Nucleus accumbens (tissue), 56 donors: Measurements from ENCODE around the gene SLC24A4.

Experiments used
- DNase-seq, 56 donors: peaks; one replicate each; lab custom pipeline; 2025; lab: John Stamatoyannopoulos, UW

SLC24A4 gene

GRCh38 chr14:92470215-92470614, 147.2 kb downstream of the SLC24A4 start:
- no peak for DNase-seq

- DNase-seq, result no peak
These were observed 147.8 kb downstream of the SLC24A4 start for GRCh38 chr14:92470811-92471210.

- DNase-seq, result no peak
These were observed 149.0 kb downstream of the SLC24A4 start for GRCh38 chr14:92471919-92472318.

GRCh38 chr14:92472860-92473259, 149.9 kb downstream of the SLC24A4 start:
- DNase-seq, result no peak

- DNase-seq, result no peak
These were observed 150.4 kb downstream of the SLC24A4 start for GRCh38 chr14:92473261-92473968.

GRCh38 chr14:92473969-92474535, 151.1 kb downstream of the SLC24A4 start:
- no peak for DNase-seq

GRCh38 chr14:92475037-92475436, 152.1 kb downstream of the SLC24A4 start:
- no peak for DNase-seq

- DNase-seq, result no peak
These were observed 152.7 kb downstream of the SLC24A4 start for GRCh38 chr14:92475451-92476187.

- DNase-seq, result no peak
These were observed 157.9 kb downstream of the SLC24A4 start for GRCh38 chr14:92480856-92481255.

- DNase-seq, result no peak
These were observed 158.4 kb downstream of the SLC24A4 start for GRCh38 chr14:92481386-92481785.

- DNase-seq, result no peak
These were observed 159.0 kb downstream of the SLC24A4 start for GRCh38 chr14:92481811-92482555.

GRCh38 chr14:92482621-92483319, 159.8 kb downstream of the SLC24A4 start:
- no peak for DNase-seq

GRCh38 chr14:92484132-92484823, 161.3 kb downstream of the SLC24A4 start:
- DNase-seq, result no peak

- DNase-seq, result no peak
These were observed 163.9 kb downstream of the SLC24A4 start for GRCh38 chr14:92486881-92487280.

- no peak for DNase-seq
These were observed 164.7 kb downstream of the SLC24A4 start for GRCh38 chr14:92487513-92488133.

GRCh38 chr14:92489394-92490238, 166.7 kb downstream of the SLC24A4 start:
- no peak for DNase-seq

- peak in 15 of 56 donors; percentile 8 to 60 (median 26) for DNase-seq
These were observed 167.4 kb downstream of the SLC24A4 start for GRCh38 chr14:92490239-92490959.

GRCh38 chr14:92491782-92492181, 168.8 kb downstream of the SLC24A4 start:
- DNase-seq, result no peak
